Transverse colon (tissue), 3 donors: ENCODE data around the gene IER5L.

ENCODE experiments used
- POLR2A ChIP-seq: fragments of 450-650 bp; IDR thresholded peaks from one replicate; pipeline ENCODE4 v1.6.1; 2016; ENCODE audit warnings: antibody characterized with exemption, mild to moderate bottlenecking, moderate library complexity
- TF ChIP-seq, protein P1 (sequence below), 5 experiments: fragments of 200-600 bp in 3 of 5; fragments of 450-650 bp in 2 of 5; sonication (generic) in 3 of 5; IDR thresholded peaks; 1 replicate in 2 of 5; 2 replicates in 3 of 5; pipeline ENCODE4 v1.5.1; 2016 to 2017; ENCODE audit warnings: antibody characterized with exemption in 5 of 5, inconsistent platforms in 3 of 5, mild to moderate bottlenecking in 2 of 5, moderate library complexity in 1 of 5

GRCh38 chr9:129150122-129150521 is 27.9 kb downstream of the IER5L start:
- TF ChIP-seq POLR2A = no peak
- TF ChIP-seq, protein P1, sequence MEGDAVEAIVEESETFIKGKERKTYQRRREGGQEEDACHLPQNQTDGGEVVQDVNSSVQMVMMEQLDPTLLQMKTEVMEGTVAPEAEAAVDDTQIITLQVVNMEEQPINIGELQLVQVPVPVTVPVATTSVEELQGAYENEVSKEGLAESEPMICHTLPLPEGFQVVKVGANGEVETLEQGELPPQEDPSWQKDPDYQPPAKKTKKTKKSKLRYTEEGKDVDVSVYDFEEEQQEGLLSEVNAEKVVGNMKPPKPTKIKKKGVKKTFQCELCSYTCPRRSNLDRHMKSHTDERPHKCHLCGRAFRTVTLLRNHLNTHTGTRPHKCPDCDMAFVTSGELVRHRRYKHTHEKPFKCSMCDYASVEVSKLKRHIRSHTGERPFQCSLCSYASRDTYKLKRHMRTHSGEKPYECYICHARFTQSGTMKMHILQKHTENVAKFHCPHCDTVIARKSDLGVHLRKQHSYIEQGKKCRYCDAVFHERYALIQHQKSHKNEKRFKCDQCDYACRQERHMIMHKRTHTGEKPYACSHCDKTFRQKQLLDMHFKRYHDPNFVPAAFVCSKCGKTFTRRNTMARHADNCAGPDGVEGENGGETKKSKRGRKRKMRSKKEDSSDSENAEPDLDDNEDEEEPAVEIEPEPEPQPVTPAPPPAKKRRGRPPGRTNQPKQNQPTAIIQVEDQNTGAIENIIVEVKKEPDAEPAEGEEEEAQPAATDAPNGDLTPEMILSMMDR (IDR thresholded peaks at IDR 0.05) = no peak
